HG02571 (cell line): ENCODE measurements around the gene CATSPER1.

Experiments
- ATAC-seq: cut with Tn5 transposase; IDR thresholded peaks from one replicate; pipeline ENCODE4 v1.9.1; 2021; ENCODE audit warnings: mild to moderate bottlenecking, moderate library complexity; ENCODE audit not compliant: unreplicated experiment

Gene CATSPER1

DNA sequence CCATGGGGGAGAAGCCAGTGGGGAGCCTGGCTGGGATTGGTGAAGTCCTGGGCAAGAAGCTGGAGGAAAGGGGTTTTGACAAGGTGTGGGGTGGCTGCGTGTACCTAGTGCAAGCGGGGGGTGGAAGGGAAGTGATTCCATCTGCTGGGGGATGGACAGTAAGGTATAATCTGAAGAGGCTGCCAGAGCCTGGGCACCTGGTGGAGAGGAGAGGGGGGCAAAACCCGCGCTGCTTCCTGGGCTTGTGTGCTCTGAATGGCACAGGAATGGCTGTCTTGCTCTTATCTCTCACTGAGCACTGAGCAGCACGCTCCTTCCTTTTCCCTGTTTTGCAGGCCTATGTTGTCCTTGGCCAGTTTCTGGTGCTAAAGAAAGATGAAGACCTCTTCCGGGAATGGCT is 23.0 kb downstream of the CATSPER1 start:
- ATAC-seq, result no peak

DNA sequence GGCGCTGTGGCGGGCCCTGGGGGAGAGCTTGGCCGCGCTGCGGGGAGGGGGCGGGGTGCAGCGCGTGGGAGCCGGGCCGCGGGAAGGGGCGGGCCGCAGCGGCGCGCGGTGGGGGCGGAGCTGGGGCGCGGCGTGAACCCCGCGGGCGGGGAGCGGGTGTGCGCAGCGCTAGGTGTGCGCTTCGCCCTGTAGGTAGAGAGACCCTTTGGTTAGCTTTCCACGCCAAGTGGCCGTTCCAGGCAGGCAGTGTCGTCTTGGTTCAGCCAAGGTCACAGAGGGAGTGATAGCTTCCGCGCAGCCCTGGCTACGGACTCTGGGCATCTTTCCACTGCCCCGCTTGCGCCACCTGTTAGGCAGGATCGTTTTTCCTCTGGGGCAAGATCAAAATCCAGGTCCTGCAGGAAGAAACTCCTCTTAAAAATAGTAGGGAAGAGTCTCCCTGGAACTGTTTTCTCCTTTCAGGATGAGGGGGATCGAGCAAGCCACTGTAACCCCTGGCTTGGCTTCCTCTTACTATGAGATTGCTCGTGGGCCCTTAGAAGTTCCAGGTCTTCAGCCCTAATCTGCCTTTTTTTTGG is 23.5 kb downstream of the CATSPER1 start:
- peak; percentile 48 for ATAC-seq

DNA sequence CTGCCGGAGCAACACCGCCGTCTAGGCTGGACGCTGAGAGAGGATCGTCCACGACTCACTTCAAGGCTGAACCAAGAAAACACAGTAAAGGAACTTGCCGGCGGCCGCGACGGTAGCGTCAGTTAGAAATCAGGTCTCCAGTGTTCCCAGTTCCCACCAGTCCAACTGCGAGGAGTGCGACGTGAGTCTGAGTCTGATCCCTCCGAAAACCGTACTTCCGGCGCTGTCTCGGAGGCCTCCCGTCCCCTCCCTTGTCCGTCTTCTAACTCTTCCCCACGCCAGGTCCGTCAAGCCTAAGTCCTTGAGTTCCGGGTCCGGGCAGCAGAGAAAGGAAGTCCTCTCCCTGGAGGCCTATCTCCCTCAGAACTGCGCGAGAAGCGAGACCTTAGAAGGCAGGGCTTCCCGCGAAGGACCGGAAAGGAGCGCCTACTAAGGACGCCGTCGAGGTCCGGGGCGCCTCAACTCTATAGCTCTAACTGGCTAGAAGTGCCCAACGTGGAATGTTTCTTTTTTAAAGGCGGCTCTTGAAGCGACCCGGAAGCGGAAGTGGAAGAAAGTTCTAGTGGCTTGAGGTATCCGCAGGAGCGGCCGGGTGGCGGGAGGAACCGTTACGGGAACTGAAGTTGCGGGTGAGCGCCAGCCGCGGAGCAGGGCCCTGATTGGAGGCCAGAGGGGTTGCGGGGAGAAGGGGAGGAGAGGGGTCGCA is 24.2 kb downstream of the CATSPER1 start, which contains the start of the genes BANF1 and EIF1AD:
Gene BANF1 (plus strand): TSS at position 562 of the 706 bp plus-strand sequence. CDS start 748 bp downstream, outside the sequence.
Gene EIF1AD (minus strand): TSS at position 216 of the 706 bp plus-strand sequence. CDS start 1,768 bp downstream, outside the sequence.
- peak; percentile 68 for ATAC-seq

DNA sequence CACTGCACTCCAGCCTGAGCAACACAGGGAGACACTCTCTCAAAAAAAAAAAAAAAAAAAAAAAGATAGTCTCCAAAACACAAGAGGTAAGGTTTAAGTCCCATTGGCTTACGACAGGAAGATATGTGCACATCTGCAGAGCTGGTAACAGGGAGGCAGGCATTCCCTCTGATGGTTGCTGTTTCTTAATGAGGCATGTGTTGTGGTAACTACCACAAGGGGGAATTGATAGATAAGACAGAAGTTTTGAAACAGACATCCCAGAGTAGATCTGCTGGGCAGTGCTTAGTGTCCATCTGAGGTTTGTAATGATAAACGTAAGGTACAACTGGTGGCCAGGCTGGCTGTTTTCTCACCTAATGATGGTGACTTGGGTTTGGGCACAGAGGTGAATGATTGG is 29.0 kb downstream of the CATSPER1 start:
- no peak for ATAC-seq

DNA sequence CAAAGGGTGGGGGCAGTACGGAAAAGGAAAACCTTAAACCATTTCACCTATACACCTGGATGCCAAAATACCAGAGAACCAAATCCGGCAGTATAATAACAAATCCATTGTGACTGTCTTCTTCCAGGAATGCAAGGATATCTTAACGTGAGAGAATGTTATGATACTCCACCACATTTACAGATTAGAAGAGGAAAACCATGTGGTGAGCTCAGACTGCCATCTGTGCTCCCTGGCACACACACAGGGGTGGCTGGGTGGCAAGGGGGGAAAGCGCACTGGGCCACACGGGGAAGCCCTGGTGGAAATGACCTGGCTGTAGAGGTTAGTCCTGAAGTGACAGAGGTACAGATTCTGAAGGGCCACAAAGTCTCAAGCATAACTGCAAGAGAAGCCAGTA is 34.2 kb downstream of the CATSPER1 start:
- ATAC-seq, result no peak

DNA sequence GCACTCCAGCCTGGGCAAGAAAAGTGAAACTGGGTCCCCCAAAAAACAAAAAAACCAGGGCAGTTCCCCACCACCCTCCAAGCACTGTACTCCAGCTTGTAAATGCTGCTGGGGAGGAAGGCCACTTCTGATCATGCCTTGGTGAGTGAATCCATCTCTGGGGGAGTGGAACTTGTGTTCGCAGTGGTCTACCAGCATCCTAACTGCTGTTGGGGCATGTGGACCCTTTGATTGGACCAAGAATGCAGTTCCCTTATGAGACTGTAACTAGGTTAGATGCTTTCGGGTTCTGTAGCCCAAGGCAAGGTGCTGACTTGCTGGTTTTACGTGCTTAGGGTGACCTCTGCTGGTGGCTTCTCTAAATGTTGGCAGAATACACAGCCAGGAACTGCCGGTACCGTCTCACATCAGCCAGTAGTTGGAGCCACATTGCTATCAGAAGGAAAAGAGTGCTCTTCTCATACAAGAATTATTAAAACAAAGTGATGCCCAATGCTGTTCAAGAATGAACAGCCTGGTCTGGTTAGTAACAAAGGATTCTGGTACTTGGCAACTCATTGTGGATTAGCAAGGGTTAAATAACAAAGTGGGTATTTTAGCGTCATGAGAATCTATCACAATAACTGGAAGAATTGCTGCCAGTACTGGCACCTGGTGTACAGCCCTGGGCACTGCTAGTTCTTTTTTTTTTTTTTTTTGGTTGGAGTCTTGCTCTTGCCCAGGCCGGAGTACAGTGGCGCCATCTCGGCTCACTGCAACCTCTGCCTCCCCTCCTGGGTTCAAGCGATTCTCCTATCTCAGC is 37.3 kb downstream of the CATSPER1 start:
- no peak for ATAC-seq

DNA sequence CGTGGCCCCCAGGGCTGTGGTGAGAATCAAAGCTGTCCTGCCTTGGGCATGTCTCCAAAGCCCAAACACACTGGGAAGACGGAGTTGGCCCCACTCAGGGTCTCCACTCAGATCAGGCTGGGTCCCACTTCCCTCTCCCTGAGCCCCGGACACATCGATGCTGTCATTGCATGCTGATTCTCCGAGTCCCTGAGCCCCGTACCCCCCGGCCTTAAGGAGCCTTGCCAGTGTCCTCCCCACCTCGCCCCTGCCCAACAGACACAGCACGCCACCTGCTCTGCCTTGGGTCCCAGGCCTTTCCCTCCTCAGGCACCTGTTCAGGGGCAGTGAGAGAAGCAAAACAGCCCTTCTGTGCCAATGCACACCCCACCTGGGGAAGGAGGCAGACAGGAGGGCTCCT is 38.9 kb downstream of the CATSPER1 start:
- no peak for ATAC-seq

DNA sequence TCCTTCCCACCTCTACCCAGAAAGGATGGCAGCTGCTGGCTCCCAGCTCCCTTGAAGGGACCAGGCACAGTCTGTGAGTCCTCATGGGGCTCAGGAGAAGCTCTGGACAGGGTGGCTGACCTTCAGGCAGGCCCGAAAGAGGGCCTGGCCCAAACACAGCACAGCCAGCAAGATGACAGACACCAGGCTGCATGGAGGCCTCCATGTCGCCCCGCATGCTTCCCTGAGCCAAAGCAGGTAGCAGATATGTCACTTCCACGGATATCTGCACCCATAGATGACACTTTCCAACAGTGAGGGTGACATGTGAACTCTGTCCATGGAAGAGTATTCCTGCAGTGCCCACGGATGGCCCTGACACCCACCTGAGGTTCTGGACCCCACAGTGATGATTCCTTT is 42.7 kb downstream of the CATSPER1 start:
- ATAC-seq, result no peak

DNA sequence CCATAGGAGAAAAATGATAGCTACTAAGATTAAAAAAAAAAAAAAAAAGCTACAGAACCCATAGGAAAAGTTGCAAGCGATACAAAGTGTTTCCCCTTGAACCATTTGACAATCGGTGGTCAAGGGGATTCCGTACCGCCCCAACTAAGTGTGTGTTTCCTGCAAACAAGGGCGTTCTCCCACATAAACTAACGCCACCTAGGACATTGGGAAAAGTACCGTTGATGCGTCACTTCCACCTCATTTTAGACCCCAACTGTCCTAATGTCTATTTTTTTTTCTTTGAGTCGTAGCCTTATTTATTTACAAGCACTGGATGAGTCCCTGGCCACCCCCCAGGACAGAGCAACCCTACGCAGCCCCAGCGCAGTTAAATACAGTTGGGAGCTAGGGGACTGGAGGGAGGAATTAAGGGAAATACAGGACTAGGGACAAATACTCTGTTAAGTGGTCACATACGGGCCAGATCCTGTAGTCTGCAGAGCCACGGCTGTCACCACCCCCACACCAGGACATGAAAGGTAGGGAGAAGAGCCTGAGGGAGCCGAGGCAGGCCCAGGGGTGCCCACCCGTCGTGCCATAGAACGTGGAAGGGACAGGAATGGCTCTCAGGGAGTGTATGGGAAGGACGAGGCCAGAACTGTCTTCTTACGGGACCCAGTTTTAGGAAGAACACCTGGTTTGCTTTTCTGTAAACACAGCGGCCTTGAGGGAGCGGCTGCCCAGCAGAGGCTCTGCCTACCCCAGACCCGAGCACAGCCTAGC is 43.3 kb downstream of the CATSPER1 start:
- no peak for ATAC-seq

DNA sequence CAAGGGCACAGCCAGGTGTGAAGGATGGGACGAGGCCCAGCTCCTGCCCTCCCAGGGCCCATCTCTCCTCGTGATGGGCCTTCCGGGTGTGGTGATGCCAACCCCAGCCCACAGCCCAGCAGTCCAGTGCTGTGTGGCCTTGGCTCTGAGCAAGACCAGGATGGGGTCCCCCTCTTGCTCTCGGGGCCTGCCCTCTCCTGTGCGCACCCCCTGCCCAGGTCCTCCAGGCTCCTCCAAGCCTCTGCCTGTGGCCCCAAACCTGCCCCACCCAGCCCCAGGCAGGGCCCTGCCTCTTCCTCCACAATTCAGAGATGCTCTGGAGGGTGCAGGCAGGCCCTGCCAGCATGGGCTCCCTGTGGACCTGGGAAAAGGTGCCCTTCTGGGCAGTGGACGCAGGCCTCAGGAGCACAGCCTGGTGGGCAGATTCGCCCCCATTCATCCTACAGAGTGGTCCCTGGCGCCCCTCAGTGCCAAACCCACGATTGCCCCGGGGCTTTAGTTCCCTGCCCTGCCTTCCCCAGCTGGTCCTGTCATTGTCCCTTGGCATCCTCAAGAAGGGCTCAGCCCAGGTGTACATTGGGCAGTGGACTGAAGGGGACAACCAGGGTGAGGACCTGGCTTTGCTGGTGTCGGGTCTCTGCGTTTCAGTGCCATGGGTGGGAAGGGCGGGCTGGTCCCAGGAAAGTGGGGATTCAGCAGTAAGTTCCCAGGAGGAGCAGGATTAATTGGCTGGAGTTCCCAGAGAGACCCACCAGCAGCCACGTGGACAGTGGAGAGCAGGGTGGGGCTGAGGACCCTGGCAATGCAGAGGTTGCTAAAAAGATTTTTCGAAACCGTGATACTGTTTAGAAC is 44.1 kb downstream of the CATSPER1 start:
- no peak for ATAC-seq

DNA sequence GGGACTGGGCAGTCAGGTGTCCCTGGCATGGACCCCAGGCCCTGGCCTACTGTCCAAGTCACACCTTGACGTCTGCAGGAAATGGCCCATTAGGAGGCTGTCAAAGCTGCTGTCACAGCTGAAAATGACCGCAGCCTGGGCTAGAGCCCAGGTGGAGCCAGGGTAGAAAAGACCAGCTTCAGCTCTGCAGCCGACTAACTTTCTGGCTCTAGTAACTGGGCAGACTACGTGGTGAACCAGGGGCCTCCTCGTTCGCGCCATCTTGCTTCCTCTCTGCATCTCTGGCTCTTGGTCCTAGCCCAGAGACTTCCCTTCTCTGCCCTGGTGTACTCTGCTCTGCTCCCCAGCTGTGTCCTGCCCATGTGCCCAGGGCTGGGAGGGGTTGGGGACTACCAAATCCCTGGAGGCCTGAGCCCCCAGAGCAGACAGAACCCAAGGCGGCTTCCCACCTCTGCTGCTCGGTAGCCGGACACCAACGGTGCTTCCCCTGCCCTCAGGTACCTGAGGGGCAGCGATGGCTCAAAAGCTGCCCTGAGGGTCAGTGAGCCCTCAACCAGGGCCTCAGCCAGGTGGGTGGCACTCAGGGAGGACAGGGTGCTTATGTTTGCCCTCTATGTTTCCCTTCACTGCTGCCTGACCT is 45.1 kb downstream of the CATSPER1 start:
- no peak for ATAC-seq

DNA sequence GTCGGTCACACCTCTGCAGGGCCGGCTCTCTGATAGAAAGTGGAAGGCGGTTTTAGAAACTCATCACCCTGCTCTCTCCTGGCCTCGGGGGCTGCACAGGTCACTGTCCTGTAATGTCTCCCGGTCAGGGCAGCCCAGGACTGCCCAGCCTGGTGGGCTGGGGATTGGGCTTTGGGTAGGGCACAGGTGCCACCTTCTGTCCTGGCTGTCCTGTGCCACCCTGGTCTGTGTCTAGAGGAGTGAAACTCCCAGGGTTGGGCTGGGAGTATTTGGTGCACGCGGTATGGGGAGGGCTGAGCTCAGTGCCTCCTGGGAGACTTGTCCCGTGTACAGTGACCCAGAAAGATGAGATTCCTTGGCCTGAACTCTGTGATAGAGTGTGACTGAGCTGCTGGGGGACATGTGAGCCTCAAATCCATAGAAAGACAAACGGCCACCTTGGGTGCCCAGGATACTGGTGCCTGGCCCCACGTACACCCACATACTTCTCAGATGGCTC is 47.0 kb downstream of the CATSPER1 start:
- no peak for ATAC-seq

DNA sequence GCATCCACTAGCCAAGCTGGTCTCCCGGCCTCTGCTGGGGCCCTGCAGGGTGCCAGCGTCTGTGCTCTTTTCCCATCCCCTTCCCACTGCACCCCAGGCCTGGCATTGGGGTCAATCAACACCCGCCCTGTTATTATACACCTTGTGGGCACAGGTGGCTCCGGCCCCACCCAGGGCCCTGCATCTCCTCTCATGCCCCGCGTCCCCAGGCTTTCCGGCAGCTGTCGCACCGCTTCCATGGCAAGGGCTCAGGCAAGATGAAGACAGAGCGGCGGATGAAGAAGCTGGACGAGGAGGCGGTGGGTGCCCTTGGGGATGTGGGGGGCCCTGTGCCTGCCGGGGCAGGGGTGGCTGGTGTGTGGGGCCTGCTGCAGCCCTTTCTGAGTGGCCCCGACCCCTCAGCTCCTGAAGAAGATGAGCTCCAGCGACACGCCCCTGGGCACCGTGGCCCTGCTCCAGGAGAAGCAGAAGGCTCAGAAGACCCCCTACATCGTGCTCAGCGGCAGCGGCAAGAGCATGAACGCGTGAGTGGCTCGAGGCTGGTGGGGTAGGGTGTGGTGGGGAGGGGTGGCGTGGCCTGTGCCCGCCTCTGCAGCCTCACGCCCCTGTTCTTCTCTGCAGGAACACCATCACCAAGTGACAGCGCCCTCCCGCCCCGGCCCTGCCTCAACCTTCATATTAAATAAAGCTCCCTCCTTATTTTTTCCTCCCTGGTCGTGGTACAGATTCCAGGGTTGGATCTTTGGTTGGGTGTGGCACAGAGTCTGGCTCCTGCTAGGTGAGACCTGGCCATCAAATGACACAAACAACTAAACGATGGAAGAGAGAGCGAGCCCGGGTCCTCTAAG is 47.7 kb downstream of the CATSPER1 start:
- no peak for ATAC-seq

DNA sequence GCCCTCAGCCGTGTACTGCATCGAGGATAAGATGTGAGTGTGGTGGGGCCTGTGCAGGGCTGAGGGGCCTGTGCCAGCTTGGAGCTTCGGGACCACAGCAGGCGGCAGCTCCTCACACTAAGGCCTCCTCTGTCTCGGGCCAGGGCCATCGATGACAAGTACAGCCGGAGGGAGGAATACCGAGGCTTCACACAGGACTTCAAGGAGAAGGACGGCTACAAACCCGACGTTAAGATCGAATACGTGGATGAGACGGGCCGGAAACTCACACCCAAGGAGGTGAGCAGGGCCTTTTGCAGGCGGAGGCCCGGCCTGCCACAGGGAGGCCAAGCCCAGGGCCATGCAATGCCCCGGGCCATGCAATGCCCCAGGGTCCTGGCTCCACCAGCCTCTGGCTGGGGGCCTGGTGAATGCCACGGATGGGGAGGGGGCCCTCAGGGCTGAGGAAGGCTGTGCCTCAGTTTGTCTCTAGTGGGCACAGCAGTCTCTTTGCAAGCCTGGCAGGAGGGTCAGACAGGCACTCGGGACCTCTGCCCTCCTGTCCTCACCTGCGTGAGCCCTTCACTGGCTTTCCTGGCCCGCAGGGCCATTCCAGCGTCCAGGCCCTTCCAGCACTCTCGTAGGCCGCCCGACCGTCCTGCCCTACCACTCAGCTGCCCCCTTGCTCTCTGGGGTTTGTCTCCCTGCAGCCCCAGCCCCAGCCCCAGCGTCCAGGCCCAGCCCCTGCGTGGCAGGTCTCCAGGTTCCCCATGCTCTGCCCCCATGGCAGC is 48.5 kb downstream of the CATSPER1 start:
- no peak for ATAC-seq

DNA sequence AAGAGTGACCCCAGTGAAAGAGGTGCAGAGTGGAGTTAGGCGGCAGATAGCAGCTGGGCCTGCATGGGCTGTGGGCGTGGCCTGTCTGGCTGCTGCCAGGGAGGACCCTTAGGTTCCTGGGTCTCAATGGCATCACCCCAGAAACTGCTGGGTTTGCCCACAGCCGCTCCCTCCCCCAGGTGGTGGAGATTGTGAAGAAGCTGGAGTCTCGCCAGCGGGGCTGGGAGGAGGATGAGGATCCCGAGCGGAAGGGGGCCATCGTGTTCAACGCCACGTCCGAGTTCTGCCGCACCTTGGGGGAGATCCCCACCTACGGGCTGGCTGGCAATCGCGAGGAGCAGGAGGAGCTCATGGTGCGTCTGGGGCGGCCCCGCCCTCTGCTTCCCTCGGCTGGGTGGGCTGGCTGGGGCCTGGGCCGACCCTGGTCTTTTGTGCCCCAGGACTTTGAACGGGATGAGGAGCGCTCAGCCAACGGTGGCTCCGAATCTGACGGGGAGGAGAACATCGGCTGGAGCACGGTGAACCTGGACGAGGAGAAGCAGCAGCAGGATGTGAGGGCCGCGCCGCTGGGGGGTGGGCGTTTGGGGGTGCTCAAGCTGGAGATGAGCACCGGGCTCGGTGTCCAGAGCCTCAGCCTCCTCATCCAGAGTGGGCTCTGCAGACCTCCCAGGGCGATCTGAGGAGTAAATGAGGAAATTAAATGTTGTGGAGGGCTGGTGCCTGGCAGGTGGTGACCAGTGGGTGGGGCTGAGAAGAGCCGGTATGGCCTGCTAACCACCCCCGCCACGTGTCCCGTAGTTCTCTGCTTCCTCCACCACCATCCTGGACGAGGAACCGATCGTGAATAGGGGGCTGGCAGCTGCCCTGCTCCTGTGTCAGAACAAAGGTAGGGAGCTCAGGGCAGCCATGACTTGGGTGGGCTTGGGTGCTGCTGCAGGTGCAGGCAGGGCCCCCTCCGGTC is 49.8 kb downstream of the CATSPER1 start:
- no peak for ATAC-seq

DNA sequence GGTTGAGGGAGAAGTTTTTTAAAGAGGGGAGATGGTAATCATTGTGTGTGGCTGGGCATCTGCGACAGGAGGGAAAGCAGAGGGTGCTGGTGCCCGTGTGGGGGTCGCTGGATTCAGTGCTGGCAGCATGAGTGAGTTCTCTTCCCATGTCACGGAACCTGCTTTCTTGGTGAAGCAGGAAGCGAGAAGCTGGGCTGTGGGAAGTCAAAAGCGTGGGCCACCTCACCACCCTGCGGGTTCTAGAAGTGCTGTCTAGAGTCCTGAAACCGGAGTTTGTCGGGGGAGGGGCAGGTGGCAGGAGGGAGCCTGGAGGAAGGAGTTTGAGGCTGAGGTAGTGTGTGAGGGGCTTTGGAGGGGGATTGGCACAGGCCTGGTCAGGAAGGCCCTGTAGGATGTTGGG is 50.5 kb downstream of the CATSPER1 start:
- ATAC-seq, result no peak
